Measurements from ENCODE around the gene ANKRD61. TPM values are rescaled to one million over a fixed set of nuclear protein-coding genes. Genes with fewer than 3 reads are reported as not detected.

Gene ANKRD61
- total RNA-seq, result 0.32 TPM in 1 of 2 replicates, not detected in the other

GRCh38 chr7:6030988-6031387 lies at the start of gene ANKRD61:
Gene ANKRD61, plus strand, starts transcription at chr7:6031376. Its CDS starts 0 bp downstream, at chr7:6031376.

GRCh38 chr7:6008668-6009611 lies 22.2 kb upstream of the ANKRD61 start, which contains the start of the genes AIMP2 and PMS2:
Gene AIMP2, plus strand, starts transcription at chr7:6009272. Its CDS starts 92 bp downstream, at chr7:6009364.
Gene PMS2, minus strand, starts transcription at chr7:6009049. Its CDS starts 30 bp downstream, at chr7:6009019.

Other genes with a start within 250 kb of the ANKRD61 start
- gene RNF216, start 249.7 kb upstream of the ANKRD61 start, total RNA-seq, result 27.1 and 28.6 TPM in 2 replicates
- gene OCM, start 150.6 kb upstream of the ANKRD61 start, total RNA-seq, result not detected in 2 replicates
- 76.3 and 84.3 TPM in 2 replicates for gene CCZ1, start 132.6 kb upstream of the ANKRD61 start, total RNA-seq
- gene RSPH10B, start 60.7 kb upstream of the ANKRD61 start, total RNA-seq, result 0.15 TPM in 1 of 2 replicates, not detected in the other
- gene PMS2, start 22.3 kb upstream of the ANKRD61 start, total RNA-seq, result 16.6 and 23.4 TPM in 2 replicates
- 72.6 and 89.0 TPM in 2 replicates for gene AIMP2, start 22.1 kb upstream of the ANKRD61 start, total RNA-seq
- gene EIF2AK1, start 27.8 kb downstream of the ANKRD61 start, total RNA-seq, result 45.1 and 80.9 TPM in 2 replicates
- gene USP42, start 73.6 kb downstream of the ANKRD61 start, total RNA-seq, result 2.9 and 3.2 TPM in 2 replicates
- gene CYTH3, start 241.2 kb downstream of the ANKRD61 start, total RNA-seq, result 6.8 and 7.1 TPM in 2 replicates